Stimulated activated effector memory CD8-positive, alpha-beta T cell treated with anti-CD3 and anti-CD28 coated beads, Interleukin-12 subunit alpha, Interleukin-12 subunit beta, amount 100 ng/mL, for 72 hours (primary cell): ENCODE data around the gene CYP1B1.
A peak's percentile ranks its signal among the peaks of the same experiment; 100 is the strongest.
"Not testable (repeated sequence)": the region's sequence is repeated elsewhere in the genome, so short reads cannot be mapped to it uniquely, and the experiment has no call there.

Experiments used
- ATAC-seq: fragments of 150-1000 bp; cut with Tn5 transposase; 2 replicates; pipeline ENCODE4 v1.10.0; 2021
- DNase-seq, 2 donors: peaks; one replicate each; pipeline ENCODE4 v3.0.0; 2021 to 2022; ENCODE audit warnings: low spot score in 2 of 2
- H3K27ac Mint-ChIP-seq: one replicate; pipeline ENCODE4 v1.8.0; 2022; ENCODE audit warnings: mild to moderate bottlenecking, mixed read lengths
- H3K36me3 Mint-ChIP-seq: one replicate; pipeline ENCODE4 v1.8.0; 2022; ENCODE audit warnings: mild to moderate bottlenecking, mixed read lengths
- H3K4me1 Mint-ChIP-seq: one replicate; pipeline ENCODE4 v1.8.0; 2022; ENCODE audit warnings: mixed read lengths
- H3K4me3 Mint-ChIP-seq: one replicate; pipeline ENCODE4 v1.8.0; 2022; ENCODE audit warnings: mild to moderate bottlenecking, mixed read lengths
- H3K9me3 Mint-ChIP-seq: one replicate; pipeline ENCODE4 v1.8.0; 2022; ENCODE audit warnings: mixed read lengths

CYP1B1 gene

GRCh38 chr2:38092196-38092902 is 16.4 kb upstream of the CYP1B1 start:
- DNase-seq (no peak), ATAC-seq (no peak)
- Mint-ChIP-seq H3K36me3 (no peaks in the 10 kb centered on the region), H3K9me3 (no peaks in the 10 kb centered on the region), H3K4me3 (no peak overlapping the region), H3K4me1 (peaks cover under 1% of the 10 kb centered on the region), H3K27ac (no peak overlapping the region)

DNA sequence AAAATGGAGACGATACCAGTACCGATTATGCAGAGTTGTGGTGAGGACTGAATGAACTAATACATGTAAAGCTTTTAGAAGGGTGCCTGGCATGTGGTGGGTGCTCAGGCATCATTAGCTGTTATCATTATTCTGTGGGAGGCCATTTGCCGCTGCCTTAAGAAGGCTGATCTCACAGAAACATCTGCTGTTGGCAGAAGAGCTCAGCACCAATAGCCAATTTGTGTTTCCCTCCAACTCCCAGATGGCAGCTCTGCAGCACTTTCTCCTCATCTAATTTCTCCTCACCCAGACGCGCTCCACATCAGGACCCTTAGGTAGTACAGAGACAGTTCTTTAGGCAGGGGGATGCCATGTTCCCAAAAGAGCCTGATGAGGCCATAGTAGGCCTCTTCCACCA is 15.8 kb upstream of the CYP1B1 start:
- no peak for DNase-seq
- no peaks in the 10 kb centered on the region for H3K4me1 Mint-ChIP-seq
- H3K27ac Mint-ChIP-seq: no peak overlapping the region
- H3K4me3 Mint-ChIP-seq: no peak overlapping the region
- H3K36me3 Mint-ChIP-seq: no peaks in the 10 kb centered on the region
- no peak for ATAC-seq
- no peaks in the 10 kb centered on the region for H3K9me3 Mint-ChIP-seq

GRCh38 chr2:38090928-38091327 is 15.0 kb upstream of the CYP1B1 start:
- Mint-ChIP-seq H3K4me3 (no peak overlapping the region), H3K9me3 (no peaks in the 10 kb centered on the region), H3K27ac (no peak overlapping the region), H3K36me3 (no peaks in the 10 kb centered on the region), H3K4me1 (no peaks in the 10 kb centered on the region)
- ATAC-seq (no peak), DNase-seq (no peak)

- H3K4me3 Mint-ChIP-seq, H3K36me3 Mint-ChIP-seq, DNase-seq, H3K4me1 Mint-ChIP-seq, H3K9me3 Mint-ChIP-seq, ATAC-seq, H3K27ac Mint-ChIP-seq: not testable (repeated sequence)
Observed at GRCh38 chr2:38090212-38090611, 14.3 kb upstream of the CYP1B1 start.

GRCh38 chr2:38085998-38086698 is 10.2 kb upstream of the CYP1B1 start:
- not testable (repeated sequence) for H3K4me1 Mint-ChIP-seq, ATAC-seq, H3K9me3 Mint-ChIP-seq, H3K27ac Mint-ChIP-seq, H3K4me3 Mint-ChIP-seq, DNase-seq, H3K36me3 Mint-ChIP-seq

DNA sequence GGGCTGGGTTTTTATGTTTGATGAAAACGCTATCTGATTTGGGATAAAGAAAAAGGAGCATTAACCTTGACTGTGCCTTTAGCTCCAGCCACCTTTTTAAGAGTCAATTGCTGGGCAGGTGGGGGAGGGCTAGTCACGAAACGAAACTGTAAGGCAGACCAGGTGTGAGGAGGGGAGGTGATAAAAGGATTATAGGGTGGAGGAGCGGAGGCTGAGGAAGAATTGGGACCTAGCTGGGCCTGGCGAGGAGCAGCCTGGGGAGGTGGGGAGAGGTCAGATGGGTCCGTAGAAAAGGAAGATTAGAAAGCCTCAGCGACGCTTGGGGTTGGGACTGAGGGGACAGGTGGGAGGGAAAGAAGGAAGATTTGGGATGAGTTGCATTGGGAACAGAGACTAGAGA is 8.6 kb upstream of the CYP1B1 start:
- not testable (repeated sequence) for H3K9me3 Mint-ChIP-seq, H3K4me3 Mint-ChIP-seq, H3K27ac Mint-ChIP-seq, H3K4me1 Mint-ChIP-seq, ATAC-seq, H3K36me3 Mint-ChIP-seq, DNase-seq

DNA sequence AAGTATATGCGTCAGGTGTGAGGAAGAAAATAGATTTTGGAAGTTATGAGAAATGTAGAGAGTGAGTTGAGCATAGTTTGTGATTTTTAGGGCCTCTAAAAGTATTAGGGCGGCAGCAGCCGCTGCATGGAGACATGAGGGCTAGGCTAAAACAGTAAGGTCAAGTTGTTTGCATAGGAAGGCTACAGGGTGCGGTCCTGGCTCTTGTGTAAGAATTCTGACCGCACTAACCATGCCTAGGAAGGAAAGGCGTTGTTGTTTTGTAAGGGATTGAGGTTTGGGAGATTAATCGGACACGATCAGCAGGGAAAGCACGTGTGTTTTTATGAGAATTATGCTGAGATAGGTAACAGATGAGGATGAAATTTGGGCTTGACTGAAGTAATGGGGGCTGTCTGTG is 6.8 kb upstream of the CYP1B1 start:
- DNase-seq, H3K36me3 Mint-ChIP-seq, H3K4me3 Mint-ChIP-seq, ATAC-seq, H3K27ac Mint-ChIP-seq, H3K4me1 Mint-ChIP-seq, H3K9me3 Mint-ChIP-seq: not testable (repeated sequence)

GRCh38 chr2:38080346-38080745 is 4.4 kb upstream of the CYP1B1 start:
- no peak for ATAC-seq
- Mint-ChIP-seq H3K4me1 (peaks cover 8% of the 10 kb centered on the region), H3K9me3 (no peaks in the 10 kb centered on the region), H3K4me3 (no peak overlapping the region), H3K36me3 (peaks cover 6% of the 10 kb centered on the region), H3K27ac (no peak overlapping the region)
- DNase-seq: no peak

DNA sequence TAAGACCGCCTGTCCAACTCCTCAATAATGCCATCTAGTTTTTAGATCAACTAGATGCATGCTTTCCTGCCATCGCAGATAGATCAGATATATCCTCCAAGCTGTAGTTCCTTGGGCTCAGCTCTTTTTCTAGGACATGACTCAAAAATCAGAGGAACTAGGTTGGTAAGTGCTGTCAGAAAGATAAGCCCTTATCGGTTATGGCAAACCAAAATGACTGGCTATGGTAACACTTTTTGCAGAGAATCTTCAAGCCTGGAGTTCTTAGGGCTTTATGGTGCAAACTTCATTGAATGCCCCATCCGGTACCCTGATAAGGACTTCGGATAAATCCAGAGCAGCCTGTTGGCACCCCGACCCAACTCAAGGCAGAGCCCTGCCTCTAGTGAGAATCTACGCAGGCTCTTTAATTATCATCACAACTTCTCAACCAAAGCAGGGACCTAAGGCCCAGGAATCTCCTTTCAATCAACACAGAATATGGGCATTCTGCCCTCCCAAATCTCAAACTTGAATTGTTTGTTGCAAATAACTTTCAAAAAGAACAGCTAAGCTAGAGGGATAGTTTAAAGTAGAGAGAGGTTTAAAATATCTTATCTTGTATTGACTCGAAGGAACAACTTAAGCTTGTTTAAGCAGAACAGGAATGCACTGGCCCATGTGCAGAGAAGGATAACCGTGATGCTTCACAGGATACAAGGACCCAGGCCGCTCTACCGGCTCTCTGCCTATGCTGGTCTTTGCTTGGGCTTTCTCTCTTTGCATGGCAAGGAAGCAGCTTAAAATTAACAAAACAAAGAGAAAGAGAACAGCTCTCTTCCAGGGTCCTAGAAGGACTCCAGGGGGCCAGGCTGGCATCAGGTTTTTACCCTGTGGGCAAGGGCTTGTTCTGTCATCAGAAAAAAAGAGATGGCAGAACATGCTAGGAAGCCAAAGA is 3.4 kb upstream of the CYP1B1 start:
- peaks cover 9% of the 10 kb centered on the region for H3K36me3 Mint-ChIP-seq
- no peak overlapping the region for H3K27ac Mint-ChIP-seq

DNA sequence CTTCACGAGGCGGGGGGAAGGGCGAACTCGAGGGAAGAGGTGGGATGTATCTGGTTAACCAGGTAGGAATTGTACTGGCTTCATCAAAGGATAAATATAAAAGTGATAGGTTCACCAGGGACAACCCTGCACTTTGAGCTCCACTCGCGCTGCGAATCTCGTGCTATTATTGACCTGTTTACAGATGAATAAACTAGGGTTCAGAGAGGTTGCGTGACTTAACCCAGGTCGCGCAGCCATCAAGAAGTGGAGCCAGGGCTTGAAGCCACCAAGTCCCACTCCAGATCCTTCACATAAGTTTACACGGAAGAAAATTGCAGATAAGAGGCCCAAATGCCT is 1.4 kb upstream of the CYP1B1 start:
- peak overlapping the region; percentile 72 for H3K4me3 Mint-ChIP-seq
- DNase-seq (no peak), ATAC-seq (no peak)
- peak overlapping the region; percentile 94 for H3K27ac Mint-ChIP-seq
- peaks cover 18% of the 10 kb centered on the region for H3K4me1 Mint-ChIP-seq
- peaks cover 29% of the 10 kb centered on the region for H3K36me3 Mint-ChIP-seq
- H3K9me3 Mint-ChIP-seq: no peaks in the 10 kb centered on the region

More for the DNA sequence above, 3.4 kb upstream of the CYP1B1 start:
- ATAC-seq (no peak), DNase-seq (no peak)
- Mint-ChIP-seq H3K9me3 (no peaks in the 10 kb centered on the region), H3K4me1 (peaks cover 9% of the 10 kb centered on the region), H3K4me3 (no peak overlapping the region)

GRCh38 chr2:38076710-38077430 is 919 bp upstream of the CYP1B1 start:
- Mint-ChIP-seq H3K4me1 (peaks cover 18% of the 10 kb centered on the region), H3K36me3 (peaks cover 30% of the 10 kb centered on the region), H3K9me3 (no peaks in the 10 kb centered on the region), H3K27ac (peak overlapping the region; percentile 94), H3K4me3 (peak overlapping the region; percentile 72)
- ATAC-seq (peak; percentile 81), DNase-seq (peak; percentile 52 to 86)

DNA sequence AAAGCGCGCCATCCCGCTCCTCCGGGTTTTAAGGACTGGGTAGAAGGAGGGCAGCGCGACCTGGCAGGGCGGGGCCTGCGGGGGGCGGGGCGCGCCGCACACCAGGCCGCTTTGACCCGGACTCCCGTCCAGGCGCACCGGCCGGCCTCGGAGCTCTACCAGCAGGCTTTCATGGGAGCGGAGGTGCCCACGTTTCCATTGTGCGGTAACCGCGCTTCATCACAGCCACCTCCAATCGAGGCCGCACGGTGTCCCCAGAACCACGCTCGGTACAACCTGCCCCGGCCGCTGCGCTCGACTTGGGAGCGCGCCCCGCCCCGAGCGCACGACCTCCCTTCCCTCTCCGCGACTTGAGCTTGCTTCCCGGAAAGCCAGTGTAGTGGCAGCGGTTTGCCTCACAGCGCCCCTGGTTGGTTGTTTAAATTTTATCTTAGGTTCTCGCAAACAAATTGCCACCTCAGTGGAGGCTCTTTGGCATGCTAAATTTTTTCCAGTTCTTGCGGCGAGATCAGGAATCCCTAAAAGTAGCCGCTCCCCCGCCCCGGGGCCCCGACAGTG is 280 bp upstream of the CYP1B1 start:
- peaks cover 18% of the 10 kb centered on the region for H3K4me1 Mint-ChIP-seq
- H3K4me3 Mint-ChIP-seq: peak overlapping the region; percentile 72
- peaks cover 30% of the 10 kb centered on the region for H3K36me3 Mint-ChIP-seq
- DNase-seq: peak in 1 of 2 donors; percentile 80
- peak; percentile 66 for ATAC-seq
- no peaks in the 10 kb centered on the region for H3K9me3 Mint-ChIP-seq
- H3K27ac Mint-ChIP-seq: peak overlapping the region; percentile 94

GRCh38 chr2:38074764-38075506 is 1.0 kb downstream of the CYP1B1 start:
- Mint-ChIP-seq H3K9me3 (no peaks in the 10 kb centered on the region), H3K4me3 (peak overlapping the region; percentile 72), H3K27ac (peak overlapping the region; percentile 94), H3K4me1 (peaks cover 18% of the 10 kb centered on the region), H3K36me3 (peaks cover 34% of the 10 kb centered on the region)
- no peak for ATAC-seq
- peak; percentile 5 to 61 for DNase-seq
